H1 (cell line): ENCODE data around the gene ATP4A. TPM values are rescaled to one million over a fixed set of nuclear protein-coding genes. Genes with fewer than 3 reads are reported as not detected.
A peak's percentile ranks its signal among the peaks of the same experiment; 100 is the strongest.

Experiments
- CTCF ChIA-PET: fragments of 300-600 bp; sonication (Branson Sonifier 250); formaldehyde crosslinking; loops from one replicate; lab custom pipeline; 2021; ENCODE audit not compliant: partially characterized antibody; lab: Charles Lee
- POLR2A ChIA-PET: fragments of 300-600 bp; sonication (Branson Sonifier 250); formaldehyde crosslinking; loops from one replicate; lab custom pipeline; 2021; ENCODE audit warnings: inconsistent platforms; ENCODE audit not compliant: partially characterized antibody; lab: Charles Lee
- DNase-seq, 2 experiments: peaks; one replicate each; pipeline versions ENCODE4 v3.0.0 to v3.0.0-alpha.2; 2010 to 2022; ENCODE audit warnings: low spot score in 2 of 2, low read depth in 1 of 2, mixed read lengths in 1 of 2
- FAIRE-seq: peaks from 2 replicates; lab custom pipeline; 2011; peaks lifted over from hg19 to GRCh38; lab: Jason Lieb, UNC
- H2AFZ ChIP-seq: 2 replicates; pipeline ENCODE4 v1.8.1; 2012; ENCODE audit warnings: low read length, inconsistent platforms
- H2AK5ac ChIP-seq: 2 replicates; pipeline ENCODE4 v1.6.1; 2013; ENCODE audit warnings: low read depth, low read length
- H2BK120ac ChIP-seq: replicated peaks from 2 replicates; pipeline ENCODE3; 2013; ENCODE audit warnings: low read depth, low read length, inconsistent platforms
- H2BK12ac ChIP-seq: 2 replicates; pipeline ENCODE4 v1.6.1; 2013; ENCODE audit warnings: low read depth, low read length
- H2BK15ac ChIP-seq: 2 replicates; pipeline ENCODE4 v1.6.1; 2013; ENCODE audit warnings: low read length
- H2BK20ac ChIP-seq: 2 replicates; pipeline ENCODE4 v1.6.1; 2013; ENCODE audit warnings: low read length
- H2BK5ac ChIP-seq: 2 replicates; pipeline ENCODE4 v1.6.1; 2013; ENCODE audit warnings: low read depth, low read length
- H3K14ac ChIP-seq: 2 replicates; pipeline ENCODE4 v1.6.1; 2013; ENCODE audit warnings: inconsistent platforms; ENCODE audit not compliant: insufficient read length
- H3K18ac ChIP-seq: 2 replicates; pipeline ENCODE4 v1.6.1; 2013; ENCODE audit warnings: low read length; ENCODE audit errors: extremely low read depth
- H3K23ac ChIP-seq: 2 replicates; pipeline ENCODE4 v1.6.1; 2013; ENCODE audit warnings: inconsistent platforms; ENCODE audit not compliant: insufficient read length
- H3K23me2 ChIP-seq: 2 replicates; pipeline ENCODE4 v1.6.1; 2013; ENCODE audit warnings: low read depth, low read length
- H3K27ac ChIP-seq: 2 replicates; pipeline ENCODE4 v1.6.1; 2011; ENCODE audit warnings: low read depth, low read length, inconsistent platforms
- H3K27me3 ChIP-seq, 4 experiments: replicated peaks in 1 of 4; 1 replicate in 1 of 4; 2 replicates in 3 of 4; pipeline versions ENCODE4 v1.6.1 to v1.8.1; 2011 to 2013; ENCODE audit warnings: low read length in 3 of 4, mild to moderate bottlenecking in 3 of 4, inconsistent platforms in 2 of 4, mixed read lengths in 2 of 4, moderate library complexity in 1 of 4; ENCODE audit not compliant: control insufficient read depth in 3 of 4, insufficient read depth in 3 of 4; ENCODE audit errors: extremely low read depth in 1 of 4
- H3K36me3 ChIP-seq, 4 experiments: 2 replicates each; pipeline versions ENCODE4 v1.6.1 to v1.8.1; 2011 to 2013; ENCODE audit warnings: mild to moderate bottlenecking in 4 of 4, low read length in 3 of 4, moderate library complexity in 2 of 4, control low read depth in 1 of 4, inconsistent platforms in 1 of 4; ENCODE audit not compliant: insufficient read depth in 4 of 4, control insufficient read depth in 2 of 4
- H3K4ac ChIP-seq: replicated peaks from 2 replicates; pipeline ENCODE3; 2013; ENCODE audit warnings: low read length, low read depth, mixed read lengths, inconsistent platforms; ENCODE audit not compliant: insufficient read length
- H3K4me1 ChIP-seq, 4 experiments: replicated peaks in 1 of 4; 1 replicate in 1 of 4; 2 replicates in 3 of 4; pipeline versions ENCODE4 v1.6.1 to v1.8.1; 2011 to 2013; ENCODE audit warnings: low read length in 3 of 4, inconsistent platforms in 2 of 4, mixed read lengths in 1 of 4; ENCODE audit not compliant: insufficient read depth in 4 of 4, control insufficient read depth in 3 of 4
- H3K4me2 ChIP-seq, 2 experiments: 2 replicates each; pipeline versions ENCODE4 v1.6.1 to v1.8.1; 2011 to 2013; ENCODE audit warnings: low read depth in 2 of 2, low read length in 2 of 2, control low read depth in 1 of 2, inconsistent platforms in 1 of 2, mild to moderate bottlenecking in 1 of 2; ENCODE audit not compliant: insufficient read depth in 1 of 2
- H3K4me3 ChIP-seq, 4 experiments: fragments of 200-600, 300-600 bp in 1 of 4; sonication (generic), shearing (Covaris generic), sonication (Bioruptor Twin) in 1 of 4; 2 replicates each; pipeline versions ENCODE4 v1.5.1 to v1.8.1; 2011 to 2016; ENCODE audit warnings: low read length in 4 of 4, low read depth in 3 of 4, control low read depth in 2 of 4, inconsistent platforms in 2 of 4, mild to moderate bottlenecking in 2 of 4, mixed read lengths in 1 of 4, moderate library complexity in 1 of 4; ENCODE audit not compliant: insufficient read depth in 2 of 4; ENCODE audit errors: extremely low read depth in 1 of 4
- H3K56ac ChIP-seq: replicated peaks from 2 replicates; pipeline ENCODE3; 2013; ENCODE audit warnings: low read depth, mild to moderate bottlenecking, mixed read lengths, low read length, inconsistent platforms; ENCODE audit not compliant: insufficient read length
- H3K79me1 ChIP-seq: 2 replicates; pipeline ENCODE4 v1.6.1; 2013; ENCODE audit warnings: low read depth, low read length, control low read depth
- H3K79me2 ChIP-seq, 2 experiments: 2 replicates each; pipeline versions ENCODE4 v1.6.1 to v1.8.1; 2012 to 2013; ENCODE audit warnings: low read length in 2 of 2, mild to moderate bottlenecking in 2 of 2, inconsistent platforms in 1 of 2; ENCODE audit not compliant: insufficient read depth in 2 of 2, control insufficient read depth in 1 of 2
- H3K9ac ChIP-seq, 4 experiments: replicated peaks in 1 of 4; 1 replicate in 1 of 4; 2 replicates in 3 of 4; pipeline versions ENCODE4 v1.6.1 to v1.8.1; 2011 to 2013; ENCODE audit warnings: low read depth in 3 of 4, low read length in 3 of 4, control low read depth in 2 of 4, mild to moderate bottlenecking in 2 of 4, moderate library complexity in 2 of 4, inconsistent platforms in 1 of 4; ENCODE audit errors: extremely low read depth in 1 of 4
- H3K9me3 ChIP-seq, 2 experiments: 2 replicates each; pipeline versions ENCODE4 v1.6.1 to v1.8.1; 2012 to 2013; ENCODE audit warnings: mild to moderate bottlenecking in 2 of 2, moderate library complexity in 2 of 2, control low read depth in 1 of 2, inconsistent platforms in 1 of 2, low read depth in 1 of 2, low read length in 1 of 2, mixed read lengths in 1 of 2; ENCODE audit not compliant: insufficient read depth in 2 of 2
- H4K20me1 ChIP-seq, 2 experiments: replicated peaks in 1 of 2; 2 replicates each; pipeline versions ENCODE3 to v1.8.1; 2011 to 2013; ENCODE audit warnings: inconsistent platforms in 2 of 2, low read length in 2 of 2, mild to moderate bottlenecking in 1 of 2; ENCODE audit not compliant: insufficient read depth in 2 of 2, control insufficient read depth in 1 of 2
- H4K5ac ChIP-seq: 2 replicates; pipeline ENCODE4 v1.6.1; 2013; ENCODE audit warnings: low read length, low read depth, mixed read lengths, inconsistent platforms; ENCODE audit not compliant: insufficient read length
- H4K8ac ChIP-seq: 2 replicates; pipeline ENCODE4 v1.8.0; 2013; ENCODE audit warnings: mild to moderate bottlenecking, moderate library complexity, low read length, inconsistent platforms; ENCODE audit not compliant: insufficient read depth; ENCODE audit errors: extremely low read depth
- H4K91ac ChIP-seq: replicated peaks from 2 replicates; pipeline ENCODE3; 2013; ENCODE audit warnings: low read length, mixed read lengths, inconsistent platforms; ENCODE audit not compliant: insufficient read length
- ASH2L ChIP-seq: fragments of 200-600, 300-600 bp; sonication (generic); IDR thresholded peaks from one replicate; pipeline ENCODE4 v1.7.1; 2017; ENCODE audit warnings: low read length
- CHD1 ChIP-seq: IDR thresholded peaks from 2 replicates; pipeline ENCODE4 v1.6.1; 2012; ENCODE audit warnings: low read depth, low read length, improper control_type of control experiment
- GTF2F1 ChIP-seq: IDR thresholded peaks from 2 replicates; pipeline ENCODE4 v1.6.1; 2012; ENCODE audit warnings: low read depth, low read length, improper control_type of control experiment, borderline replicate concordance
- HDAC6 ChIP-seq: IDR thresholded peaks from one replicate; pipeline ENCODE4 v1.7.1; 2012; ENCODE audit warnings: low read depth, mild to moderate bottlenecking, inconsistent platforms, low read length, moderate library complexity
- PHF8 ChIP-seq: fragments of 200-600 bp; sonication (generic); conservative IDR thresholded peaks from 2 replicates; pipeline ENCODE4 v1.7.1; 2012; ENCODE audit warnings: low read depth, mild to moderate bottlenecking, inconsistent platforms, low read length, moderate library complexity
- POU5F1 ChIP-seq: IDR thresholded peaks from 2 replicates; pipeline ENCODE4 v1.6.1; 2011; ENCODE audit warnings: low read depth, mild to moderate bottlenecking, low read length, moderate library complexity
- RBBP5 ChIP-seq: IDR thresholded peaks from 2 replicates; pipeline ENCODE4 v1.7.1; 2012; ENCODE audit warnings: low read depth, mild to moderate bottlenecking, inconsistent platforms, low read length, moderate library complexity, borderline replicate concordance
- RXRA ChIP-seq: IDR thresholded peaks from 2 replicates; pipeline ENCODE4 v1.6.1; 2011; ENCODE audit warnings: low read depth, mild to moderate bottlenecking, low read length, moderate library complexity; ENCODE audit not compliant: insufficient read depth
- SUZ12 ChIP-seq: fragments of 200-600 bp; sonication (generic); IDR thresholded peaks from 2 replicates; pipeline ENCODE4 v1.6.1; 2012; ENCODE audit warnings: mild to moderate bottlenecking, inconsistent platforms, low read length, moderate library complexity, mixed read lengths
- TAF7 ChIP-seq: optimal IDR thresholded peaks from 2 replicates; pipeline ENCODE3; 2011; ENCODE audit warnings: low read depth, mild to moderate bottlenecking, inconsistent platforms, low read length, moderate library complexity, borderline replicate concordance
- YY1 ChIP-seq: IDR thresholded peaks from 2 replicates; pipeline ENCODE4 v1.6.1; 2011; ENCODE audit warnings: low read depth, mild to moderate bottlenecking, low read length
- WGBS, 2 experiments: shearing (Covaris generic) in 1 of 2; methylation state at CpG; one replicate each; pipeline versions ENCODE4 v1.1.6 to v1.1.7; 2013 to 2015; ENCODE audit warnings: low lambda C conversion rate in 2 of 2, mixed read lengths in 2 of 2, inconsistent platforms in 1 of 2, low coverage in 1 of 2, missing lambda C conversion rate in 1 of 2; ENCODE audit not compliant: insufficient replicate concordance in 2 of 2, insufficient coverage in 1 of 2, insufficient read length in 1 of 2; ENCODE audit errors: extremely low coverage in 1 of 2, missing lambda C conversion rate in 1 of 2; 5-methylcytosine and 5-hydroxymethylcytosine counted together
- polyA plus RNA-seq, 7 experiments: library from polyadenylated mRNA; depleted of rRNA in 3 of 7; stranded (reverse) in 5 of 7; unstranded in 2 of 7; fragments of >200 nt in 5 of 7; fragments of 200-250 nt in 2 of 7; gene quantifications; 1 replicate in 5 of 7; 2 replicates in 1 of 7; 4 replicates in 1 of 7; pipeline versions ENCODE4 v1.2.1 to v1.2.3, GENCODE V29; 2011 to 2013; ENCODE audit warnings: missing spikeins in 2 of 7, mixed read lengths in 2 of 7
- total RNA-seq: library from RNA; stranded (reverse); fragmentation: NEBNext Ultra II Directional; extraction: Animal tissue kit (Norgen Biotek cat#: 25700); gene quantifications from 2 replicates; pipeline ENCODE4 v1.2.1, GENCODE V29; 2021

ATP4A gene
- total and polyA plus RNA-seq, 2 of the 8 experiments (the other 6 are each of a cell fraction or from before 2014, with no cell fraction given): 0.50 to 1.2 TPM

GRCh38 chr19:35554076-35554475 lies 9.4 kb downstream of the ATP4A start:
- H2AFZ ChIP-seq: no peak overlapping the region
- no peaks in the 10 kb centered on the region for H3K9me3 ChIP-seq
- WGBS, 2 experiments: 80% methylated on average over 5 of the region's 5 CpGs; no CpG with 5 or more reads in 1 of the 2 experiments
- no peak overlapping the region for H2BK120ac ChIP-seq
- no peaks in the 10 kb centered on the region for H3K79me2 ChIP-seq
- CTCF ChIA-PET: interaction anchor here (0.6 to 7.7 kb wide), 2 partner anchors 37 to 140 kb away, joined by 3 to 90 read pairs; partner anchors contain the start of gene PMIS2
- no peak overlapping the region for H3K9ac ChIP-seq
- peaks cover 0 to 12% (median 5%) of the 10 kb centered on the region in 4 experiments; a peak in 5 of 7 replicates for H3K27me3 ChIP-seq
- H3K23ac ChIP-seq: no peak overlapping the region
- POLR2A ChIA-PET: interaction anchor here (0.8 kb wide), 1 partner anchor 43 kb away, joined by 3 read pairs; no protein-coding TSS in a partner anchor
- H3K4me3 ChIP-seq: no peak overlapping the region
- H3K4ac ChIP-seq: no peak overlapping the region
- FAIRE-seq: no peak
- H3K4me1 ChIP-seq: peaks cover 0 to 6% (median 4%) of the 10 kb centered on the region in 4 experiments; a peak in 3 of 7 replicates
- H2BK15ac ChIP-seq: no peak overlapping the region
- H3K56ac ChIP-seq: no peak overlapping the region
- no peak overlapping the region for H3K27ac ChIP-seq
- peaks cover 0 to 3% (median 0%) of the 10 kb centered on the region in 4 experiments; a peak in 2 of 8 replicates for H3K36me3 ChIP-seq
- H4K8ac ChIP-seq: no peak overlapping the region
- no peak overlapping the region for H3K14ac ChIP-seq
- TF ChIP-seq POU5F1 (no peak), YY1 (no peak), CHD1 (no peak), HDAC6 (no peak), TAF7 (no peak), RBBP5 (no peak), PHF8 (no peak), ASH2L (no peak), GTF2F1 (no peak), RXRA (no peak), SUZ12 (no peak)
- TF ChIP-seq, all 59 proteins: peak for 0
- peaks cover 4% of the 10 kb centered on the region; the same call in 1 of the 2 replicates for H3K23me2 ChIP-seq
- 0 out of 2 replicates have a peak overlapping the region, but pooled peaks have one; percentile 50 for H2BK12ac ChIP-seq
- no peak overlapping the region for H2AK5ac ChIP-seq
- H3K18ac ChIP-seq: no peak overlapping the region
- peaks cover 8 to 10% of the 10 kb centered on the region in 2 experiments for H4K20me1 ChIP-seq
- no peaks in the 10 kb centered on the region for H3K79me1 ChIP-seq
- no peak overlapping the region for H4K91ac ChIP-seq
- no peak overlapping the region for H2BK20ac ChIP-seq
- H2BK5ac ChIP-seq: no peak overlapping the region
- no peak overlapping the region for H3K4me2 ChIP-seq
- DNase-seq: no peak
- H4K5ac ChIP-seq: no peak overlapping the region
